ENCODE data around the gene PPHLN1.
"Not testable (repeated sequence)": the region's sequence is repeated elsewhere in the genome, so short reads cannot be mapped to it uniquely, and the experiment has no call there.

Gene PPHLN1

GRCh38 chr12:42336286-42336685, 10.3 kb downstream of the PPHLN1 start:
- no peak for DNase-seq
- no peaks in the 10 kb centered on the region for H3K9me3 Mint-ChIP-seq
- no peak overlapping the region for H3K27ac Mint-ChIP-seq
- peaks cover 54% of the 10 kb centered on the region for H3K36me3 Mint-ChIP-seq (ENCODE audit: low read depth)
- peaks cover 58% of the 10 kb centered on the region for H3K4me1 Mint-ChIP-seq (ENCODE audit: low read depth)
- H3K27me3 Mint-ChIP-seq = no peaks in the 10 kb centered on the region
- no peak overlapping the region for H3K4me3 Mint-ChIP-seq

GRCh38 chr12:42338280-42338679, 12.3 kb downstream of the PPHLN1 start:
- peaks cover 52% of the 10 kb centered on the region for H3K4me1 Mint-ChIP-seq (ENCODE audit: low read depth)
- no peak overlapping the region for H3K4me3 Mint-ChIP-seq
- no peaks in the 10 kb centered on the region for H3K27me3 Mint-ChIP-seq
- H3K27ac Mint-ChIP-seq = peak overlapping the region; percentile 39
- H3K36me3 Mint-ChIP-seq (ENCODE audit: low read depth) = peaks cover 66% of the 10 kb centered on the region
- H3K9me3 Mint-ChIP-seq = no peaks in the 10 kb centered on the region
- DNase-seq = no peak

- no peak overlapping the region for H3K4me3 Mint-ChIP-seq
- DNase-seq = no peak
- H3K27ac Mint-ChIP-seq = no peak overlapping the region
- peaks cover 57% of the 10 kb centered on the region for H3K4me1 Mint-ChIP-seq (ENCODE audit: low read depth)
- H3K36me3 Mint-ChIP-seq (ENCODE audit: low read depth) = peaks cover 65% of the 10 kb centered on the region
- H3K9me3 Mint-ChIP-seq = no peaks in the 10 kb centered on the region
- no peaks in the 10 kb centered on the region for H3K27me3 Mint-ChIP-seq
Measured at GRCh38 chr12:42342028-42342427, 16.1 kb downstream of the PPHLN1 start.

GRCh38 chr12:42343721-42344120, 17.8 kb downstream of the PPHLN1 start:
- no peaks in the 10 kb centered on the region for H3K9me3 Mint-ChIP-seq
- H3K27me3 Mint-ChIP-seq = no peaks in the 10 kb centered on the region
- no peak for DNase-seq
- H3K27ac Mint-ChIP-seq = peak overlapping the region; percentile 66
- peaks cover 60% of the 10 kb centered on the region for H3K36me3 Mint-ChIP-seq (ENCODE audit: low read depth)
- H3K4me1 Mint-ChIP-seq (ENCODE audit: low read depth) = peaks cover 54% of the 10 kb centered on the region
- no peak overlapping the region for H3K4me3 Mint-ChIP-seq

- H3K4me3 Mint-ChIP-seq = no peak overlapping the region
- H3K36me3 Mint-ChIP-seq (ENCODE audit: low read depth) = peaks cover 58% of the 10 kb centered on the region
- H3K27me3 Mint-ChIP-seq = no peaks in the 10 kb centered on the region
- no peak overlapping the region for H3K27ac Mint-ChIP-seq
- no peaks in the 10 kb centered on the region for H3K9me3 Mint-ChIP-seq
- DNase-seq = no peak
- peaks cover 40% of the 10 kb centered on the region for H3K4me1 Mint-ChIP-seq (ENCODE audit: low read depth)
Measured at GRCh38 chr12:42346403-42347002, 20.5 kb downstream of the PPHLN1 start.

GRCh38 chr12:42349119-42350020, 23.4 kb downstream of the PPHLN1 start:
- not testable (repeated sequence) for H3K9me3 Mint-ChIP-seq

GRCh38 chr12:42350021-42350407, 24.0 kb downstream of the PPHLN1 start:
- H3K27me3 Mint-ChIP-seq, H3K4me3 Mint-ChIP-seq, H3K27ac Mint-ChIP-seq, DNase-seq, H3K9me3 Mint-ChIP-seq: not testable (repeated sequence)
- Mint-ChIP-seq H3K4me1 (ENCODE audit: low read depth) (peaks cover 17% of the 10 kb centered on the region), H3K36me3 (ENCODE audit: low read depth) (peaks cover 54% of the 10 kb centered on the region)

More at GRCh38 chr12:42349119-42350020, 23.4 kb downstream of the PPHLN1 start:
- H3K27me3 Mint-ChIP-seq, H3K4me3 Mint-ChIP-seq, H3K27ac Mint-ChIP-seq, DNase-seq: not testable (repeated sequence)
- Mint-ChIP-seq H3K36me3 (ENCODE audit: low read depth) (peaks cover 50% of the 10 kb centered on the region), H3K4me1 (ENCODE audit: low read depth) (peaks cover 20% of the 10 kb centered on the region)

GRCh38 chr12:42356344-42356743, 30.4 kb downstream of the PPHLN1 start:
- Mint-ChIP-seq H3K27me3 (no peaks in the 10 kb centered on the region), H3K27ac (no peak overlapping the region), H3K36me3 (ENCODE audit: low read depth) (peaks cover 65% of the 10 kb centered on the region), H3K4me1 (ENCODE audit: low read depth) (peaks cover 18% of the 10 kb centered on the region), H3K9me3 (no peaks in the 10 kb centered on the region), H3K4me3 (no peak overlapping the region)
- DNase-seq = no peak

GRCh38 chr12:42360747-42361403, 34.9 kb downstream of the PPHLN1 start:
- Mint-ChIP-seq H3K27ac (peak overlapping the region; percentile 87), H3K4me3 (no peak overlapping the region), H3K4me1 (ENCODE audit: low read depth) (peaks cover 45% of the 10 kb centered on the region), H3K9me3 (no peaks in the 10 kb centered on the region), H3K36me3 (ENCODE audit: low read depth) (peaks cover 65% of the 10 kb centered on the region), H3K27me3 (no peaks in the 10 kb centered on the region)
- no peak for DNase-seq

- H3K27me3 Mint-ChIP-seq = no peaks in the 10 kb centered on the region
- DNase-seq = no peak
- no peaks in the 10 kb centered on the region for H3K9me3 Mint-ChIP-seq
- peaks cover 49% of the 10 kb centered on the region for H3K4me1 Mint-ChIP-seq (ENCODE audit: low read depth)
- no peak overlapping the region for H3K4me3 Mint-ChIP-seq
- H3K36me3 Mint-ChIP-seq (ENCODE audit: low read depth) = peaks cover 54% of the 10 kb centered on the region
- H3K27ac Mint-ChIP-seq = peak overlapping the region; percentile 65
Measured at GRCh38 chr12:42361909-42362646, 36.1 kb downstream of the PPHLN1 start.

GRCh38 chr12:42362647-42363260, 36.8 kb downstream of the PPHLN1 start:
- Mint-ChIP-seq H3K4me3 (no peak overlapping the region), H3K9me3 (no peaks in the 10 kb centered on the region), H3K4me1 (ENCODE audit: low read depth) (peaks cover 49% of the 10 kb centered on the region), H3K27me3 (no peaks in the 10 kb centered on the region), H3K36me3 (ENCODE audit: low read depth) (peaks cover 49% of the 10 kb centered on the region), H3K27ac (peak overlapping the region; percentile 65)
- no peak for DNase-seq

GRCh38 chr12:42364692-42365091, 38.7 kb downstream of the PPHLN1 start:
- Mint-ChIP-seq H3K27ac (no peak overlapping the region), H3K4me3 (no peak overlapping the region), H3K27me3 (no peaks in the 10 kb centered on the region), H3K36me3 (ENCODE audit: low read depth) (peaks cover 37% of the 10 kb centered on the region), H3K4me1 (ENCODE audit: low read depth) (peaks cover 45% of the 10 kb centered on the region), H3K9me3 (no peaks in the 10 kb centered on the region)
- DNase-seq = no peak

- peaks cover 41% of the 10 kb centered on the region for H3K4me1 Mint-ChIP-seq (ENCODE audit: low read depth)
- peak overlapping the region; percentile 5 for H3K27ac Mint-ChIP-seq
- peaks cover 34% of the 10 kb centered on the region for H3K36me3 Mint-ChIP-seq (ENCODE audit: low read depth)
- no peaks in the 10 kb centered on the region for H3K9me3 Mint-ChIP-seq
- no peak for DNase-seq
- no peaks in the 10 kb centered on the region for H3K27me3 Mint-ChIP-seq
- H3K4me3 Mint-ChIP-seq = no peak overlapping the region
Measured at GRCh38 chr12:42365486-42365885, 39.5 kb downstream of the PPHLN1 start.

- Mint-ChIP-seq H3K9me3 (no peaks in the 10 kb centered on the region), H3K4me3 (no peak overlapping the region), H3K27me3 (no peaks in the 10 kb centered on the region), H3K27ac (peak overlapping the region; percentile 6), H3K36me3 (ENCODE audit: low read depth) (peaks cover 19% of the 10 kb centered on the region), H3K4me1 (ENCODE audit: low read depth) (peaks cover 13% of the 10 kb centered on the region)
- no peak for DNase-seq
Measured at GRCh38 chr12:42370013-42370412, 44.0 kb downstream of the PPHLN1 start.

Measured in activated T-cell treated with anti-CD3 and anti-CD28 coated beads, Interleukin-2, amount 50 U/mL, for 24 hours (primary cell).